ENCODE results near the gene RBP2.
"Not testable (repeated sequence)": the region's sequence is repeated elsewhere in the genome, so short reads cannot be mapped to it uniquely, and the experiment has no call there.

The RBP2 gene

DNA sequence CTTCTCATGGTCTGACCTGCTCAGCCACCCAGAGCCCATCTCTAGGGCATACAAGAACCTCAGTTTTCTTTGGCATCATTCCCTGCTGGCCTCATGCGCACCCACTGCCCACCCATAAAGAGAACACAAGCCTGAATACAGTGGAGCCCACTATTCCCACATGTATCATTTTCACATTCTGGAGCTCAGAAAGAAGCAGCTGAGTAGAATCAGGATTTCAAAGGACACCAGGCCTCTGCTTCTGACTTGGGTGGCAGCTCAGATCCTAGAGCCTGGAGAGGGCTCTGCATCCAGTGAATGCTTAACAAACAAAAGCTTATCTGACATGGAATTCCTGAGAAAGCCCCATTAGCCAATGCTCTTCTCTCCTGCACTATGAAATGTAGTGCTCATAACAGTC lies 34.7 kb downstream of the RBP2 start:
- no peak for DNase-seq (ENCODE audit: low read depth)

DNA sequence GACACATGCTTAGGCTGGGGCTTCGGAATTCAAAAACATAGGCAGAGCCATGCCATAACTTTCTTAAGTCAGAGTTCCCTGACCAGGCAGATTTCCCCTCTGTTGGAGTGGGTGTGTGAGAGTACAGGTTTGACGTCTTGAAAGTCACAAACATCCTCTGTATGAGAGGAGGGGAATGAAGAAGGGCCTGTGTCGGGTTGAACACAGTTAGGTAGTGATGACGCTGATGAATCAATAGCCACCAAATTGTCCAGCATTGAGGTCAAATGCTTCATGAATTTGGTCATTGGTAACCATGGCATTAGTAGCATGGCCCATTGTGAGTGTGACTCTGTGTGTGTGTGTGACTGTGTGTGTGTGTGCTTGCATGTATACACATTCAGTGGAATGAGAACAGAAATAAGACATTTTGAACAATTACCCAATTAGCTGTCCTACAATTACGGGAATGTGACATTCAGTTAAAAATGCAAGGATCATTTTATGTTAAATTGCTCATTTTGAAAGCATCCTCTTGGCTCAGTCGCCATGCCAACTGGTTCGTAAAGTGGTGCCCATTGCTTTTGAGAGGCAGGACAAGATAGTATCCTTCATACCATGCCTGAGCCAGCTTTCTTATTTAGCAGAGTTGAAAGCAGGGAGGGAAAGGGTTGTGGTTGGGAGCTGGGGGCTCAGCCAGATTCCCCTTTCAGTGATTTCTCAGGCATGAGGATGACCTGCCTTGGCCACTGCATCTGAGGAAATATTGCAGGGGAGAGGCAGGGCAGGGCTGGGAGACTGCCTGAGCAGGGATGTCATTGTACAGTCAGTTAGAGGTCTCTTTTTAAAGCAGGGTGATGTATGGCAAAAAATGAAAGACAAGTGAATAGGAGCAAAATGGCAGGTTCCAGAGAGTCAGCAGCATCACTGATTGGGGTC lies 35.4 kb downstream of the RBP2 start:
- no peak for DNase-seq (ENCODE audit: low read depth)

DNA sequence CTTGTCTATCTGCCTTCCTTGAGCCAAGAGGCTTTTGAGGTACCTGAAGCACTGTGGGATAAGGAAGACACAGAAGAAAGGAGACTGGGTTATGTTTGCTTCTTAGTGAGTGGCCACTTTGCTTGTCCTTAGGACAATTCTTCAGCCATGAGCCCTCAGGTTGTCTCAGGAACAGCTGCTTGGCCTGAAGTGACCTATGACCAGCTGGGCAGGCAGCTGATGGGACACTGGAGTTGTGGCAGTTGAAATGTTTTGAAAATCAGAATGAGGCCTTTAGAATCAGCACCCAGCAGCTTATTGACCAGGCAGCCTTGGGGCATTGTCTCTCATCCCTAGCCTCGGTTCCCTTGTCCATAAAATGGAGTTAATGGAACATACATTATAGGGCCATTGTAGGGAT lies 37.0 kb downstream of the RBP2 start:
- no peak for DNase-seq (ENCODE audit: low read depth)

DNA sequence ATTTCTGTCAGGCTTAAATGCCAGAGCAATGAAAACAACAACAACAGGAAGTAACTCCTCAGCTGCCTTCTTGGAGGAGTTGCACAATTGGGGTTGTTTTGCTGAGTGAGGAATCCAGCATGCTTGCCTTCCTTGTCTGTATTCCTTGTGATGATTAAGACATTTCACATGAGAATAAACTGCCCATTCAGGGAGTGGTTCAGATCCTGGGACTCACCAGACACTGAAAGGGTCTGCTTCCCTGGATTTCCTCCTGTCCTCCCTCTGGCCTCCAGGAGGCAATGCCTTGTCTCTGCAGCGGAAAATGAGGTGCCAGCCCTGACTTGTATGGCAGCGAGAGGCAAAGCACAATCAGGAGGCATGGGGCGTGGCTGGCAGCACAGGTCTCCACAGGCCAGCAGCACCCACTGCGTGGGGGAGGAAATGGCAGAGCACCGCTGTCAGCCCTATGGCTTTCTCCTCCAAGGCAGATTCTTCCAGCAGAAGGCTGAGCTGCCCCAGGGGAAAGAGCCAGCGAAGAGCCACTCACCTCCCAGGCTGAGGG lies 41.5 kb downstream of the RBP2 start:
- no peak for DNase-seq (ENCODE audit: low read depth)

DNA sequence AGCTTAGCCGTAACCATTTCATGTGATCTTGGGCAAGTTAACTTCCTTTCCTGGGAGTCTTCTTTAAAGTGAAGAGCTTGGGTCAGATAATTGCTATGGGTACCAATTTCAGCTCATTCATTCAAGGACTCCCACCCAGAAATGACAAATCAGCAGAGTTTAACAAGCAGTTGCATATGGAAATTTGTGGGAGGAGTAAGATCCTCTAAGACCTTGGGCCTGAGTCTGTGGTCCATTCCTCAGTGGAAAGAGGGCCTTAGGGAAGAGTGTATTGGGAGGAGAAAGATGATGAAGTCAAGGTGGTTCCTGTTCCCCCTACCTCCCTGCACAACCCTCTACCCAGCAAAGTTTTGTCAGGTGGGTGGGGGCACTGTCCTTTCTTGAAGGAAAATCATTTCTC lies 42.1 kb downstream of the RBP2 start:
- no peak for DNase-seq (ENCODE audit: low read depth)

DNA sequence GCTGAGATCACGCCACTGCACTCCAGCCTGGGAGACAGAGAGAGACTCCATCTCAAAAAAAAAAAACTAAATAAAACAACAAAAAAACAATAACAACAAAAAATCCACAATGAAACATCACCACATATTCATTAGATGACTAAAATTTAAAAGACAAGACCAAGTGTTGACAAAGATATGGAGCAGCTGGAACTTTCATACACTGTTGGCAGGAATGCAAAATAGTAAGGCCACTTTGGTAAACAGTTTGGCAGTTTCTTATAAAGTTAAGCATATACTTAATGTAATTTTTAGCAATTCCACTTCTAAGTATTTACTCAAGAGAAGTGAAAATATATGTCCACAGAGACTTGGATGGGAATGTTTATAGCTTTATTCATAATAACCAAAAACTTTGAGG lies 43.2 kb downstream of the RBP2 start:
- DNase-seq (ENCODE audit: low read depth): no peak

DNA sequence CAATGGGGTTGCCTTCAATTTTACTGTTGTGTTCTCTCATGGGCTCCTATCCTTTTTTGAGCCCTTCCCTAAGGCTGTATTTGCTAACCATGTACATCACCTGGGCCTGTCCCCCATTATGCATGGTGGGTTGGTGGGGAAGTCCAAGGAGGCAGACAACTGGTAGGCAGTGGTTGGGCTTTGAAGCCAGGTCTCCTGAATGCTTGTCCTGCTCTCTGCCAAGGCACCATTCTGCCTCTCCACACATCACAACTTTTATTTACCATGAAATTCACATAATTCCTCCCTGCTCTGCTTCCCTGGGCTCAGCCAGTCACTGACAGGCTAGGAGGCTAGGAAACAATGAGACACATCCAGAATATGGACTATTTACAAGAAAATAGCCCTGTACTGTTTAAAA lies 45.8 kb downstream of the RBP2 start:
- DNase-seq (ENCODE audit: low read depth): no peak

DNA sequence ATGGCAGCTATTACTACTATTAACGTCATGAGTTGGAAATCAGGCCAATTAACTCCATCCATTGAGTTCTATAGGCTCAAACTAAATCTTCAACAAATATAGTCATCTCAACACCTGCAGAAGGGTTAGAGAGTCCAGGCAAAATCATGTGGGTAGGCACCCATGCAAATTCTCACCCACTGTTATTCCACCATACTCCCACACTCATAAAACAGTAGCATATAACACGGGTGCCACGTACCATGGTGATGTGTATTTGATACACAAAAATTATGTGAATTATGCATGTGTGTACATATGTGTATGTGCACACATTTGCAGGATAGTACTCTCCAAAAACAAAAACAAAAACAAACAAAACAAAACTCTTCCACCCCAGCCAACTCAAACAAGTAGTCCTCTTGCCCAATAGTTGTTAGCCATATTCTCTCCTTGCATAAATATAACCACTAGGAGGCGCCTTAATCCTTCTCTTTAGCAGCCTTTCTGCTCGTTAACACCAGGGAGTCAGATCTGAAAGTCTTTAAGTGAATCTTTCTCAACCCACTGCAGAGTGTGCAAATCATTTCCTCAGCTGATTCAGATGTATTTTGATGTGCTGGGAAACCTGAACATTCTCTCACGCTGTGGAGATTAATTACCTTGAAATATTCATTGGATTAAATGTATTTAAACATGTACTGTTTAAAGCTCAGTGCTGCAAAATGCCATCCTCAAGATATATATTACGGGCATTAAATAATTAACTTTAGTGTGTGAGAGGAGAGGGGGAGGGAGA lies 48.8 kb downstream of the RBP2 start:
- no peak for DNase-seq (ENCODE audit: low read depth)

DNA sequence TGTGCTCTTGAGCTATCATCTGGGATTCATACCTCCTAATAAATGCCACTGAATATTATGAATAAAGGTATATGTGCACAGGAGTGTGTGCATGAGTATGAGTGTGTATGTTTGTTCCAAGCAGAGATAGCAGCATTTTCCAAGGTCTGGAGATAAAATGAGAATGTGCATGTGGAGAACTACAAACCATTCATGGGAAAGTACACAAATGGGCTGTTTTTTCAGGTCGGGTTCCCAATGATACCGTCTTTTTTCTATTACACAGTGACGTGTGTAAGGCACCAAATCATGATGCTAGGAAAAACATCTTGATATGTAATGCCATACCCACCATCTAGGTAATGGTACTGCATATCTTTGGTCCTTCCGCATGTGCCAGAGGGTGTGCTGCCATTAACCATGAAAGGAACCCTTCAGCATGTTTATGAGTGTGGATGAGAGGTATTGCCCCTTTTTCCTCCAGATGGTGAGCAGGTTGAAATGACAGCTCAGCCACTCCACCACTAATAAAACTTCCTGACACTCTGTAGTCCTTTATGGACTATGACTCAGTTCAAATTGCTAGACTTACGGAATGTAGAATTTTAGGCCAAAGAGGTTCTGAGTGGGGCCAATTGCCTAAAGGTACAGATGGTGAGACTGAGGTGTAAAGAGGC lies 50.4 kb downstream of the RBP2 start:
- DNase-seq (ENCODE audit: low read depth): no peak

DNA sequence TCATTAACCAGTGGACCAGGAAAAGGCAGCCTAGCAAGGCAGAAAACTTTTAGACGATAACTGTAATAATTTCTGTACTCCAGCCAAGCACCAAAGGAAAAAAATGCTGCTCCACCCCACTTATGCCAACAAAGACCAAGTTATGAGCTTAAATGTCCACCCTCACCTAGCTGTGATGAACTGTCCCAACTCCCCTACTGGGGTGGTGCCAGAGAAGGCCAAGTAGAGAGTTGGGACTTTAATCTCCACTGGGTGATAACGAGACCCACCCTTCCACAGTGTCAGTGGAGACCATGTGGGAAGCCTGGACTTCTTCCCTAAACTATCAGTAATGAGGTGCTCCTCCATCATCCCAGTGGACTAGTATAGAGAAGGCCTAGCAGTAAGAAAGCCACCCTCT lies 53.1 kb downstream of the RBP2 start:
- DNase-seq (ENCODE audit: low read depth): no peak

DNA sequence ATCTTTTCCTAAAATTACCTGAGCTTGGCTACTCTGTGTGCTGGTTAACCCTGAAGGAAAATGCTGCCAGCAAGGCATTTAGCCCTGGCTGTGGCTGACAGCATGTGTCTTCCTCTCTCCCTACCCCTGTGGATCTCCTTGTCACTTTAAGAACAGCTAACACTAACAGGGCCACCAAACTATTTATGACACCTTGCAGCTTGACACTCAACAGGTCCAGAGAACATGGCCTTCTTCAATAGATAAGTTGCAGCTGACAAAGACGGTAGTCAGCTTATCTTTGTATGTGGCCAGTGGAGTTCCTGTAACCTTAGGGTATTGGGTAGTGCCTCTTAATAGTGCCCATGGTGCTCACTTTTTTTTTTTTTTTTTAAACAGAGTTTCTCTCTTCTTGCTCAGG lies 54.9 kb downstream of the RBP2 start:
- no peak for DNase-seq (ENCODE audit: low read depth)

DNA sequence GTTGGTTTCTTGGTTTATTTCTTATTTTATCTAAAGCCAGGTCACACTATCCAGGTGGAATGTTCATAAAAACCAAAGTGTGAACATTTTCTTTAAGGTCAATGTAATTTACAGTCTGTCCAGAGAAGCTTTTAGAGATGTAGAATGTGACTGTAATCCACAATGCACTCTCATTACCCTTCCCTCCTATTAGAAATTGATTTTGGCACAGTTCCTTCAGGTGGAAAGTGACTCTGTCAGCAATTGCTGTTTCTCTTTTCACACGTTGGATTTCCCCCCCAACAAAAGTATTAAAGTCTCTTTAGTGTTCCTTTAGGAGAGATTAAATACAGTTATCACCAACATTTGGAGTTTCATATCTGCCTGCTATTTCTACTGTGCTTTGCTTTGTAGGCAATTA lies 55.3 kb downstream of the RBP2 start:
- no peak for DNase-seq (ENCODE audit: low read depth)

DNA sequence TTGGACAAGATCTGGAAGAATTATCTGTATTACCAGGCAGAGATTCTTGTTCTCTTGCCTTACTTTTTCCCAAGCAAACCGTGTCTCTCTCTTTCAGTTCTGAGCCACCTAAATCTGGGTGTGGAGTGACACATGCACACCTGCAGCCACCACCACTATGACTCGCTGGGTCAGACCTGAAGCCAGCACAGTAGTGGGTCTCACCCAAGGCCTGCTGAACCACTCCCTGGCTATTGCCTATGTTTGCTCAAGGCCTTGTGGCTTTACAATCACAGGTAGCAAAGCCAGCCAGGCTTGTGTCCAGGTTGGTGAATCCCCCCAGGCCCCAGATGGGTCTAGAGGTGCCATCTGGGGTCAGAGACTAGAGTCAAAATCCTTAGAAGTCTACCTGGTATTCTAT lies 58.2 kb downstream of the RBP2 start:
- DNase-seq (ENCODE audit: low read depth): no peak

DNA sequence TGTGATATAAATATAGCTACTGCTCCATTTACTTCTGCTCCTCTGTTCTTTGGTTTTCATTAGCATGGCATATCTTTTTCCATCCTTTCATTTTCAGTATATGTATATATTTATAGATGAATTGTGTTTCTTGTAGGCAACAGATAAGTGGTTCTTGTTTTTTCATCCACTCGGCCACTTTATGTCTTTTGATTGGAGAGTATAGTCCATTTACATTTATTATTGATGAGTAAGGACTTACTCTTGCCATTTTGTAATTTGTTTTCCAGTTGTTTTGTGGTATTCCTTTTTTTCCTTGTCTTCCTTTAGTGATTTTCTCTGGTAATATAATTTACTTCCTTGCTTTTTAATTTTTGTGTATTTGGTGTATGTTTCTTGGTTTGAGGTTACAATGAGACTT lies 60.0 kb downstream of the RBP2 start:
- DNase-seq (ENCODE audit: low read depth): no peak

DNA sequence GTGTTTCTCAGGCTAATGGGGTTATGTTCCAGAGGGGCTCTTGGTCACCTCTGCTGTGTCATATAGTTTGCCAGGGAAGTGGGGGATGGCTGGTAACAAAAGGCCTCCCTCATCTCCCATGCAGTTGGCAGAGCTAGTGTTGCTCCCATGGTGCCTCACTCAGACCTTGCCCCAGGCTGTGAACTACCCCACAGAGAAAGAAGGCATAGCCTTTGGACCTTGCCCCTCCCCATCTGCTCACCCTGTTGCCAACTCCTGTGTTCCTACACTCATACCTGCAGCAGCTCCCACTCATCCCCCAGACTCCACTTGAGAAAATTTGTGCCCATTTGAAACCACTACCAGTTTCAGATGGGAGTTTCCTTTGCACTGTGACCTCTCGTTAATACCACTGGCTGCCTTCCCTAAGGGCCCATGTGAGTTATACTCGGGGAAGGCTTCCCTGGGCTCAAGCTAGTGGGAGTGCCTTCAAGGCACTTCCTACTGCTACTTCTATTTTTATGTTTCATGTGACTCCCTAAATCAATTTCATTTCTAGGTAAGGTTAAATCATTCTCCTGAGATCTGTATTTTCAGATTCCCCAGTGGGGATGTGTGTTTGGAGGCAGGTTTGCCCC lies 61.6 kb downstream of the RBP2 start:
- DNase-seq (ENCODE audit: low read depth): no peak

DNA sequence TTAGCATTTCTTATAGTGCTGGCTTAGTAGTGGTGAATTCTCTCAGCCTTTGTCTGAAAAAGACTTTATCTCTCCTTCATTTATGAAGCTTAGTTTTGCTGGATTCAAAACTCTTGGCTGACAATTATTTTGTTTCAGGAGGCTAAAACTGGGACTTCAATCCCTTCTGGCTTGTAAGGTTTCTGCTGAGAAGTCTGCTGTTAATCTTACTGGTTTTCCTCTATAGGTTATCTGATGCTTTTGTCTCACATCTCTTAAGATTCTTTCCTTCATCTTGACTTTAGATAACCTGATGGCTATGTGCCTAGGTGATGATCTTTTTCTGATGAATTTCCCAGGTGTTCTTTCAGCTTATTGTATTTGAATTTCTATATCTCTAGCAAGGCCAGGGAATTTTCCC lies 63.4 kb downstream of the RBP2 start:
- DNase-seq (ENCODE audit: low read depth): not testable (repeated sequence)
